Astrocyte (in vitro differentiated cells and primary cell): ENCODE results near the gene CYGB. TPM values are rescaled to one million over a fixed set of nuclear protein-coding genes. Genes with fewer than 3 reads are reported as not detected.

Experiments
- DNase-seq: peaks from one replicate; pipeline ENCODE4 v3.0.0-alpha.2; 2010; ENCODE audit warnings: low read depth
- FAIRE-seq: peaks from 2 replicates; lab custom pipeline; 2011; peaks lifted over from hg19 to GRCh38; lab: Jason Lieb, UNC
- H2AFZ ChIP-seq: 2 replicates; pipeline ENCODE4 v1.6.0; 2012; ENCODE audit warnings: low read depth, low read length, inconsistent platforms
- H3K27ac ChIP-seq: 2 replicates; pipeline ENCODE4 v1.5.1; 2011; ENCODE audit warnings: low read depth, low read length, inconsistent platforms
- H3K27me3 ChIP-seq: 2 replicates; pipeline ENCODE4 v1.6.0; 2011; ENCODE audit warnings: low read length, inconsistent platforms; ENCODE audit not compliant: insufficient read depth
- H3K36me3 ChIP-seq: 2 replicates; pipeline ENCODE4 v1.5.1; 2011; ENCODE audit warnings: low read length, inconsistent platforms; ENCODE audit not compliant: insufficient read depth
- H3K4me1 ChIP-seq: 2 replicates; pipeline ENCODE4 v1.5.1; 2011; ENCODE audit warnings: low read length, inconsistent platforms; ENCODE audit not compliant: insufficient read depth
- H3K4me2 ChIP-seq: 2 replicates; pipeline ENCODE4 v1.6.0; 2012; ENCODE audit warnings: low read length, inconsistent platforms
- H3K4me3 ChIP-seq: 2 replicates; pipeline ENCODE4 v1.5.1; 2011; ENCODE audit warnings: low read depth, mild to moderate bottlenecking, low read length, inconsistent platforms; ENCODE audit not compliant: insufficient read depth
- H3K79me2 ChIP-seq: 2 replicates; pipeline ENCODE4 v1.6.0; 2012; ENCODE audit warnings: mild to moderate bottlenecking, low read length, inconsistent platforms; ENCODE audit not compliant: insufficient read depth
- H3K9ac ChIP-seq: 2 replicates; pipeline ENCODE4 v1.6.0; 2012; ENCODE audit warnings: mild to moderate bottlenecking, low read length, inconsistent platforms
- H3K9me3 ChIP-seq: 2 replicates; pipeline ENCODE4 v1.5.1; 2012; ENCODE audit warnings: low read depth, mild to moderate bottlenecking, low read length, inconsistent platforms; ENCODE audit not compliant: insufficient read depth
- H4K20me1 ChIP-seq: 2 replicates; pipeline ENCODE4 v1.6.0; 2012; ENCODE audit warnings: low read length, inconsistent platforms; ENCODE audit not compliant: insufficient read depth
- H3K27ac Mint-ChIP-seq: one replicate; pipeline ENCODE4 v1.8.0; 2021; ENCODE audit warnings: mild to moderate bottlenecking, mixed read lengths; ENCODE audit not compliant: unreplicated experiment
- H3K27me3 Mint-ChIP-seq: one replicate; pipeline ENCODE4 v1.8.0; 2021; ENCODE audit warnings: low read depth, mixed read lengths; ENCODE audit not compliant: unreplicated experiment
- H3K36me3 Mint-ChIP-seq: one replicate; pipeline ENCODE4 v1.8.0; 2021; ENCODE audit warnings: low read depth, mixed read lengths; ENCODE audit not compliant: unreplicated experiment
- H3K4me1 Mint-ChIP-seq: one replicate; pipeline ENCODE4 v1.8.0; 2021; ENCODE audit warnings: low read depth, mixed read lengths; ENCODE audit not compliant: unreplicated experiment
- H3K4me3 Mint-ChIP-seq: one replicate; pipeline ENCODE4 v1.8.0; 2021; ENCODE audit warnings: mild to moderate bottlenecking, moderate library complexity, mixed read lengths; ENCODE audit not compliant: unreplicated experiment
- H3K9me3 Mint-ChIP-seq: one replicate; pipeline ENCODE4 v1.8.0; 2021; ENCODE audit warnings: mild to moderate bottlenecking, mixed read lengths; ENCODE audit not compliant: unreplicated experiment
- CTCF ChIP-seq: IDR thresholded peaks from 2 replicates; pipeline ENCODE4 v1.5.1; 2011; ENCODE audit warnings: low read depth, mild to moderate bottlenecking, inconsistent platforms, low read length, moderate library complexity; ENCODE audit not compliant: insufficient read depth
- EZH2 ChIP-seq: IDR thresholded peaks from 2 replicates; pipeline ENCODE4 v1.6.1; 2012; ENCODE audit warnings: mild to moderate bottlenecking, low read length, inconsistent platforms; ENCODE audit not compliant: insufficient read depth
- total RNA-seq: library from RNA; stranded (reverse); gene quantifications from 2 replicates; pipeline ENCODE4 v1.2.1, GENCODE V29; 2021

Gene CYGB
- total RNA-seq, 1 donor from 2014 or later, result 29.2 TPM

DNA sequence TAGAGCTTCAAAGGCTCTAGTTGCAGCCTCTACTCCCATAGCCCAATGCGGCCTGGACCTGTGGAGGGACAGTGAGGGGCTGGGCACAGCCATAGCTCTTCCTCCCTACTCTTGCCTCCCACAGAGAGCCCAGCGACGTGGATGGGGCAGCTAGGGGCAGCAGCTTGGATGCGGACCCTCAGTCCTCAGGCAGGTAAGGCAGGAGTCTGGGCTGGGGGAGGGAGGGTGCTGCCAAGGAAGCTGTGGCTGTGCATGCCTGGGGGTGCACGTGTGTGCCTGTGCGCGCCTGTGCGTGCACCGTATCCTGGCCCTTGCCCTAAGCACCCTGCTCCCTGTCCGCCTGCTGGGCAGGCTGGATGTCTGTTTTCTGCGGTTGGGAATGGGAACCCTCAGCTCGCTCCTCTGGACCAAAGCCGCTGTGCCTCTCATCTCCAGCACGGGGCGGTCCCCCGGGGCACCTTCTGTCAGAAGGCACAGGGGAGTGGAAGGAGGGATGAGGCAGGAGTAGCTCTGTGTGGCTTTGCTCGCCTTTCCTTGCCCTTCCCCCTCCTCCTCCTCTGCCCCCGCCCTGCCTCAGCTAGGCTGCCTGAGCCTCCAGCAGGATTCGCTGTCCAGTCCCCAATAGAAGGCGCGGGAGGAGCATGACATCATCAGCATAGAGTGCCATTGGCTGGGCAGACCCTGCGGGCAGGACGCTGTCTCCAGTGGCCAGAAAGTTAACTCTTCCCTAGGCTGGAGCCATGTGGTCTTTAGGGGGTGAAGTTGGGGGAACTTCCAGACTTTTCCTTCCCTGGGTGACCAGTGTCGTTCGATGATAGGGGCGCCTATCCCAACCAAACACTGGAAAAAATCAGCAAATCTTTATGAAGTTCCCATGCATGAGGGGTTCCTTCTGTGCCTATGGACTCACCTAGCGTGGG lies 3.1 kb upstream of the CYGB start:
- H3K4me1 Mint-ChIP-seq, result peaks cover 22% of the 10 kb centered on the region
- H3K36me3 Mint-ChIP-seq, result no peaks in the 10 kb centered on the region
- DNase-seq (peak; percentile 90), FAIRE-seq (peak; percentile 34)
- H3K79me2 ChIP-seq, result no peaks in the 10 kb centered on the region
- peaks cover 20% of the 10 kb centered on the region for H3K27me3 Mint-ChIP-seq
- H3K4me1 ChIP-seq, result peaks cover 33% of the 10 kb centered on the region
- H3K27ac Mint-ChIP-seq, result no peak overlapping the region
- peak overlapping the region; percentile 84 for H3K4me2 ChIP-seq
- H3K4me3 Mint-ChIP-seq, result no peak overlapping the region
- no peaks in the 10 kb centered on the region for H3K36me3 ChIP-seq
- H3K27ac ChIP-seq, result no peak overlapping the region
- TF ChIP-seq CTCF (no peak), EZH2 (no peak)
- H3K9ac ChIP-seq, result peak overlapping the region; percentile 58
- peaks cover 20% of the 10 kb centered on the region for H3K27me3 ChIP-seq
- peak overlapping the region; percentile 47 for H3K4me3 ChIP-seq
- H3K9me3 ChIP-seq, result no peaks in the 10 kb centered on the region
- H3K9me3 Mint-ChIP-seq, result no peaks in the 10 kb centered on the region
- peaks cover 6% of the 10 kb centered on the region for H4K20me1 ChIP-seq
- H2AFZ ChIP-seq, result peak overlapping the region; percentile 90

GRCh38 chr17:76539631-76540271 lies 2.2 kb upstream of the CYGB start, which contains the start of gene PRCD:
PRCD (plus strand) TSS chr17:76540044; CDS start chr17:76540142, 98 bp downstream.
- Histone ChIP-seq H3K27ac (no peak within 1 kb of the TSS), H3K4me3 (peak within 1 kb of the TSS; percentile 47), H3K4me1 (peaks cover 24% of the 10 kb centered on the region), H3K9me3 (no peaks in the 10 kb centered on the region), H3K36me3 (no peaks in the 10 kb centered on the region), H3K27me3 (peaks cover 20% of the 10 kb centered on the region), H3K9ac (peak within 1 kb of the TSS; percentile 58), H3K4me2 (peak within 1 kb of the TSS; percentile 84), H4K20me1 (peaks cover 6% of the 10 kb centered on the region), H3K79me2 (no peaks in the 10 kb centered on the region), H2AFZ (peak within 1 kb of the TSS; percentile 90)
- Mint-ChIP-seq H3K4me1 (peaks cover 25% of the 10 kb centered on the region), H3K27ac (peak within 1 kb of the TSS; percentile 10), H3K36me3 (no peaks in the 10 kb centered on the region), H3K4me3 (peak within 1 kb of the TSS; percentile 77), H3K9me3 (no peaks in the 10 kb centered on the region), H3K27me3 (peaks cover 19% of the 10 kb centered on the region)
- FAIRE-seq, result no peak
- TF ChIP-seq CTCF, result no peak
- peak; percentile 35 for TF ChIP-seq EZH2
- DNase-seq, result no peak
